ENCODE results near the gene SMYD5.
"Not testable (repeated sequence)": the region's sequence is repeated elsewhere in the genome, so short reads cannot be mapped to it uniquely, and the experiment has no call there.

The SMYD5 gene

GRCh38 chr2:73260338-73260984 is 46.4 kb downstream of the SMYD5 start:
- H3K27ac ChIP-seq (ENCODE audit: low read length) = no peak overlapping the region
- no peak overlapping the region for H3K9ac ChIP-seq (ENCODE audit: low read length in 2 of 2)

GRCh38 chr2:73262108-73262651 is 48.1 kb downstream of the SMYD5 start:
- Histone ChIP-seq H3K27ac (ENCODE audit: low read length) (no peak overlapping the region), H3K9ac (ENCODE audit: low read length in 2 of 2) (no peak overlapping the region), H3K27me3 (ENCODE audit: control insufficient read depth in 1 of 2, insufficient read depth in 2 of 2, low read length in 2 of 2) (peaks cover 9 to 10% of the 10 kb centered on the region in 2 donors), H3K4me1 (ENCODE audit: control insufficient read depth, insufficient read depth, low read length) (no peaks in the 10 kb centered on the region), H3K4me3 (ENCODE audit: low read length in 2 of 2) (no peak overlapping the region), H3K9me3 (ENCODE audit: control insufficient read depth in 2 of 2, low read length in 2 of 2) (no peaks in the 10 kb centered on the region), H3K36me3 (ENCODE audit: control insufficient read depth in 2 of 2, insufficient read depth in 2 of 2, low read length in 2 of 2) (no peaks in the 10 kb centered on the region)

More at GRCh38 chr2:73260338-73260984, 46.4 kb downstream of the SMYD5 start:
- no peaks in the 10 kb centered on the region for H3K27me3 ChIP-seq (ENCODE audit: control insufficient read depth in 1 of 2, insufficient read depth in 2 of 2, low read length in 2 of 2)
- H3K36me3 ChIP-seq (ENCODE audit: control insufficient read depth in 2 of 2, insufficient read depth in 2 of 2, low read length in 2 of 2) = no peaks in the 10 kb centered on the region
- H3K9me3 ChIP-seq (ENCODE audit: control insufficient read depth in 2 of 2, low read length in 2 of 2) = no peaks in the 10 kb centered on the region
- H3K4me1 ChIP-seq (ENCODE audit: control insufficient read depth, insufficient read depth, low read length) = no peaks in the 10 kb centered on the region
- H3K4me3 ChIP-seq (ENCODE audit: low read length in 2 of 2) = no peak overlapping the region

GRCh38 chr2:73262691-73263429 is 48.8 kb downstream of the SMYD5 start:
- not testable (repeated sequence) for H3K36me3 ChIP-seq (ENCODE audit: control insufficient read depth in 2 of 2, insufficient read depth in 2 of 2, low read length in 2 of 2); H3K4me1 ChIP-seq (ENCODE audit: control insufficient read depth, insufficient read depth, low read length); H3K9me3 ChIP-seq (ENCODE audit: control insufficient read depth in 2 of 2, low read length in 2 of 2); H3K9ac ChIP-seq (ENCODE audit: low read length in 2 of 2); H3K4me3 ChIP-seq (ENCODE audit: low read length in 2 of 2); H3K27ac ChIP-seq (ENCODE audit: low read length)
- peaks cover 10 to 14% of the 10 kb centered on the region in 2 donors for H3K27me3 ChIP-seq (ENCODE audit: control insufficient read depth in 1 of 2, insufficient read depth in 2 of 2, low read length in 2 of 2)

GRCh38 chr2:73263540-73264331 is 49.7 kb downstream of the SMYD5 start:
- H3K9ac ChIP-seq (ENCODE audit: low read length in 2 of 2) = no peak overlapping the region
- no peaks in the 10 kb centered on the region for H3K36me3 ChIP-seq (ENCODE audit: control insufficient read depth in 2 of 2, insufficient read depth in 2 of 2, low read length in 2 of 2)
- H3K4me3 ChIP-seq (ENCODE audit: low read length in 2 of 2) = no peak overlapping the region
- H3K27ac ChIP-seq (ENCODE audit: low read length) = no peak overlapping the region
- peaks cover 4% of the 10 kb centered on the region for H3K4me1 ChIP-seq (ENCODE audit: control insufficient read depth, insufficient read depth, low read length)
- peaks cover 19 to 23% of the 10 kb centered on the region in 2 donors for H3K27me3 ChIP-seq (ENCODE audit: control insufficient read depth in 1 of 2, insufficient read depth in 2 of 2, low read length in 2 of 2)
- no peaks in the 10 kb centered on the region for H3K9me3 ChIP-seq (ENCODE audit: control insufficient read depth in 2 of 2, low read length in 2 of 2)

- Histone ChIP-seq H3K27ac (ENCODE audit: low read length) (no peak overlapping the region), H3K9ac (ENCODE audit: low read length in 2 of 2) (no peak overlapping the region), H3K27me3 (ENCODE audit: control insufficient read depth in 1 of 2, insufficient read depth in 2 of 2, low read length in 2 of 2) (peaks cover 23 to 24% of the 10 kb centered on the region in 2 donors), H3K4me3 (ENCODE audit: low read length in 2 of 2) (no peak overlapping the region), H3K9me3 (ENCODE audit: control insufficient read depth in 2 of 2, low read length in 2 of 2) (no peaks in the 10 kb centered on the region), H3K4me1 (ENCODE audit: control insufficient read depth, insufficient read depth, low read length) (peaks cover 9% of the 10 kb centered on the region), H3K36me3 (ENCODE audit: control insufficient read depth in 2 of 2, insufficient read depth in 2 of 2, low read length in 2 of 2) (no peaks in the 10 kb centered on the region)
Observed at GRCh38 chr2:73264332-73264606, 50.2 kb downstream of the SMYD5 start.

GRCh38 chr2:73264783-73265182 is 50.7 kb downstream of the SMYD5 start:
- Histone ChIP-seq H3K27ac (ENCODE audit: low read length) (no peak overlapping the region), H3K4me3 (ENCODE audit: low read length in 2 of 2) (no peak overlapping the region)

GRCh38 chr2:73265298-73266060 is 51.4 kb downstream of the SMYD5 start:
- Histone ChIP-seq H3K4me3 (ENCODE audit: low read length in 2 of 2) (no peak overlapping the region), H3K27me3 (ENCODE audit: control insufficient read depth in 1 of 2, insufficient read depth in 2 of 2, low read length in 2 of 2) (peaks cover 24 to 32% of the 10 kb centered on the region in 2 donors), H3K9me3 (ENCODE audit: control insufficient read depth in 2 of 2, low read length in 2 of 2) (no peaks in the 10 kb centered on the region), H3K4me1 (ENCODE audit: control insufficient read depth, insufficient read depth, low read length) (peaks cover 9% of the 10 kb centered on the region), H3K9ac (ENCODE audit: low read length in 2 of 2) (no peak overlapping the region), H3K27ac (ENCODE audit: low read length) (no peak overlapping the region), H3K36me3 (ENCODE audit: control insufficient read depth in 2 of 2, insufficient read depth in 2 of 2, low read length in 2 of 2) (no peaks in the 10 kb centered on the region)

More at GRCh38 chr2:73264783-73265182, 50.7 kb downstream of the SMYD5 start:
- Histone ChIP-seq H3K36me3 (ENCODE audit: control insufficient read depth in 2 of 2, insufficient read depth in 2 of 2, low read length in 2 of 2) (no peaks in the 10 kb centered on the region), H3K9ac (ENCODE audit: low read length in 2 of 2) (no peak overlapping the region), H3K4me1 (ENCODE audit: control insufficient read depth, insufficient read depth, low read length) (peaks cover 9% of the 10 kb centered on the region), H3K27me3 (ENCODE audit: control insufficient read depth in 1 of 2, insufficient read depth in 2 of 2, low read length in 2 of 2) (peaks cover 24 to 27% of the 10 kb centered on the region in 2 donors), H3K9me3 (ENCODE audit: control insufficient read depth in 2 of 2, low read length in 2 of 2) (no peaks in the 10 kb centered on the region)

GRCh38 chr2:73266061-73266901 is 52.2 kb downstream of the SMYD5 start:
- no peak overlapping the region for H3K27ac ChIP-seq (ENCODE audit: low read length)
- no peak overlapping the region for H3K9ac ChIP-seq (ENCODE audit: low read length in 2 of 2)
- H3K9me3 ChIP-seq (ENCODE audit: control insufficient read depth in 2 of 2, low read length in 2 of 2) = no peaks in the 10 kb centered on the region
- H3K27me3 ChIP-seq (ENCODE audit: control insufficient read depth in 1 of 2, insufficient read depth in 2 of 2, low read length in 2 of 2) = peaks cover 27 to 36% of the 10 kb centered on the region in 2 donors
- H3K36me3 ChIP-seq (ENCODE audit: control insufficient read depth in 2 of 2, insufficient read depth in 2 of 2, low read length in 2 of 2) = no peaks in the 10 kb centered on the region
- H3K4me3 ChIP-seq (ENCODE audit: low read length in 2 of 2) = no peak overlapping the region
- H3K4me1 ChIP-seq (ENCODE audit: control insufficient read depth, insufficient read depth, low read length) = peaks cover 9% of the 10 kb centered on the region

GRCh38 chr2:73267008-73267407 is 53.0 kb downstream of the SMYD5 start:
- H3K9ac ChIP-seq (ENCODE audit: low read length in 2 of 2) = no peak overlapping the region
- H3K27ac ChIP-seq (ENCODE audit: low read length) = no peak overlapping the region
- H3K4me3 ChIP-seq (ENCODE audit: low read length in 2 of 2) = no peak overlapping the region
- H3K9me3 ChIP-seq (ENCODE audit: control insufficient read depth in 2 of 2, low read length in 2 of 2) = no peaks in the 10 kb centered on the region
- H3K36me3 ChIP-seq (ENCODE audit: control insufficient read depth in 2 of 2, insufficient read depth in 2 of 2, low read length in 2 of 2) = no peaks in the 10 kb centered on the region
- H3K4me1 ChIP-seq (ENCODE audit: control insufficient read depth, insufficient read depth, low read length) = peaks cover 9% of the 10 kb centered on the region
- peaks cover 27 to 36% of the 10 kb centered on the region in 2 donors for H3K27me3 ChIP-seq (ENCODE audit: control insufficient read depth in 1 of 2, insufficient read depth in 2 of 2, low read length in 2 of 2)

Measured in stomach smooth muscle (tissue), 2 donors.